A549 (cell line): Measurements from ENCODE around the gene PSEN2. TPM values are rescaled to one million over a fixed set of nuclear protein-coding genes. Genes with fewer than 3 reads are reported as not detected.

Experiments used
- ATAC-seq, 2 experiments: fragments of 200-7000 bp in 1 of 2; fragments of >200 bp in 1 of 2; cut with Nextera tagmentation in 1 of 2; cut with Tn5 transposase in 1 of 2; 3 replicates each; pipeline versions ENCODE4 v1.8.0 to v1.9.1; 2018 to 2020; ENCODE audit warnings: mild to moderate bottlenecking in 1 of 2, moderate library complexity in 1 of 2
- CTCF ChIA-PET: fragments of 300-600 bp; sonication (Branson Sonifier 250); formaldehyde crosslinking; extraction: SDS; loops from one replicate; lab custom pipeline; 2021; ENCODE audit warnings: antibody characterized with exemption, inconsistent platforms; lab: Yijun Ruan, JAX
- POLR2A ChIA-PET: fragments of 350-600 bp; formaldehyde crosslinking; extraction: SDS; loops from one replicate; lab custom pipeline; 2021; ENCODE audit warnings: antibody characterized with exemption, inconsistent platforms; lab: Yijun Ruan, JAX
- DNase-seq, 2 experiments: peaks; one replicate each; pipeline versions ENCODE4 v3.0.0 to v3.0.0-alpha.2; 2011 to 2016; ENCODE audit warnings: low read depth in 1 of 2, low spot score in 1 of 2
- FAIRE-seq: peaks from 2 replicates; lab custom pipeline; 2011; peaks lifted over from hg19 to GRCh38; lab: Jason Lieb, UNC
- H3K27ac ChIP-seq, 2 experiments: fragments of >200 bp; sonication (Bioruptor Twin); formaldehyde crosslinking; 3 replicates each; pipeline ENCODE4 v1.5.1; 2016 to 2017
- H3K4me1 ChIP-seq: fragments of >200 bp; sonication (Bioruptor Twin); formaldehyde crosslinking; 3 replicates; pipeline ENCODE4 v1.6.1; 2016
- H3K4me2 ChIP-seq: fragments of >200 bp; sonication (Bioruptor Twin); formaldehyde crosslinking; 3 replicates; pipeline ENCODE4 v1.6.1; 2016
- H3K4me3 ChIP-seq: fragments of >200 bp; sonication (Bioruptor Twin); formaldehyde crosslinking; 3 replicates; pipeline ENCODE4 v1.5.1; 2016
- H3K9me3 ChIP-seq: fragments of >200 bp; sonication (Bioruptor Twin); formaldehyde crosslinking; 3 replicates; pipeline ENCODE4 v1.6.1; 2016
- CEBPB ChIP-seq, 2 experiments: fragments of >200 bp in 1 of 2; sonication (Bioruptor Twin) in 1 of 2; formaldehyde crosslinking in 1 of 2; IDR thresholded peaks; 2 replicates each; pipeline ENCODE4 v1.6.1; 2012 to 2016
- EHF ChIP-seq: fragments of 250-450 bp; sonication (Bioruptor Pico); IDR thresholded peaks from 2 replicates; pipeline ENCODE4 v1.5.0; 2020; ENCODE audit warnings: mild to moderate bottlenecking
- EP300 ChIP-seq, 2 experiments: fragments of >200 bp; sonication (Bioruptor Twin); formaldehyde crosslinking; IDR thresholded peaks; 2 replicates in 1 of 2; 3 replicates in 1 of 2; pipeline ENCODE4 v1.6.1; 2016 to 2017
- FOXS1 ChIP-seq: fragments of 250-450 bp; sonication (Bioruptor Pico); IDR thresholded peaks from 2 replicates; pipeline ENCODE4 v1.5.0; 2020; ENCODE audit warnings: mild to moderate bottlenecking, moderate library complexity
- HMGXB4 ChIP-seq: fragments of 250-450 bp; sonication (Bioruptor Pico); IDR thresholded peaks from 2 replicates; pipeline ENCODE4 v1.5.0; 2021; ENCODE audit warnings: mild to moderate bottlenecking, moderate library complexity, borderline replicate concordance
- KDM1A ChIP-seq: fragments of 200-600 bp; sonication (generic); IDR thresholded peaks from 2 replicates; pipeline ENCODE4 v1.6.1; 2016; ENCODE audit warnings: low read depth, mild to moderate bottlenecking
- RARB ChIP-seq: fragments of 250-450 bp; sonication (Bioruptor Pico); IDR thresholded peaks from 2 replicates; pipeline ENCODE4 v1.8.0; 2021; ENCODE audit warnings: mild to moderate bottlenecking, moderate library complexity
- RNF2 ChIP-seq: fragments of 200-600 bp; sonication (generic); IDR thresholded peaks from 2 replicates; pipeline ENCODE4 v1.6.1; 2016; ENCODE audit warnings: low read depth, mild to moderate bottlenecking, antibody characterized with exemption, moderate library complexity, borderline replicate concordance
- WGBS: methylation state at CpG from one replicate; pipeline ENCODE4 v1.1.6; 2017; ENCODE audit errors: missing lambda C conversion rate; 5-methylcytosine and 5-hydroxymethylcytosine counted together
- polyA plus RNA-seq, 4 experiments: library from polyadenylated mRNA; depleted of rRNA in 3 of 4; stranded (reverse); fragments of >200 nt; fragmentation: RNase III in 1 of 4; extraction: RNeasy Plus Mini Kit Qiagen cat#74134 plus additional on column Dnase treatment in 1 of 4; gene quantifications; 2 replicates in 3 of 4; 3 replicates in 1 of 4; pipeline ENCODE4 v1.2.3, GENCODE V29; 2011 to 2017
- TF ChIP-seq, protein P1 (sequence below): fragments of >200 bp; sonication (Bioruptor Twin); formaldehyde crosslinking; IDR thresholded peaks from 3 replicates; pipeline ENCODE4 v1.5.1; 2016
- TF ChIP-seq, protein P2 (sequence below): fragments of 150-350 bp; IDR thresholded peaks from 2 replicates; pipeline ENCODE4 v1.6.1; 2014; ENCODE audit warnings: low read depth, mild to moderate bottlenecking, low read length
- TF ChIP-seq, protein P3 (sequence below): fragments of 200-600 bp; sonication (generic); IDR thresholded peaks from 2 replicates; pipeline ENCODE4 v1.6.1; 2016; ENCODE audit warnings: antibody characterized with exemption, mild to moderate bottlenecking, moderate library complexity
- TF ChIP-seq, protein P4 (sequence below): fragments of >200 bp; sonication (Bioruptor Twin); formaldehyde crosslinking; IDR thresholded peaks from 3 replicates; pipeline ENCODE4 v1.6.1; 2016

Gene PSEN2
- polyA plus RNA-seq, 2 of the 4 experiments (the other 2 are of a cell fraction): 23.4 to 24.2 TPM

GRCh38 chr1:226919587-226919986 is 49.2 kb downstream of the PSEN2 start (continued):
- TF ChIP-seq FOXS1 (CRISPR knock-in tag) (no peak), KDM1A (no peak)
- TF ChIP-seq, protein P1, sequence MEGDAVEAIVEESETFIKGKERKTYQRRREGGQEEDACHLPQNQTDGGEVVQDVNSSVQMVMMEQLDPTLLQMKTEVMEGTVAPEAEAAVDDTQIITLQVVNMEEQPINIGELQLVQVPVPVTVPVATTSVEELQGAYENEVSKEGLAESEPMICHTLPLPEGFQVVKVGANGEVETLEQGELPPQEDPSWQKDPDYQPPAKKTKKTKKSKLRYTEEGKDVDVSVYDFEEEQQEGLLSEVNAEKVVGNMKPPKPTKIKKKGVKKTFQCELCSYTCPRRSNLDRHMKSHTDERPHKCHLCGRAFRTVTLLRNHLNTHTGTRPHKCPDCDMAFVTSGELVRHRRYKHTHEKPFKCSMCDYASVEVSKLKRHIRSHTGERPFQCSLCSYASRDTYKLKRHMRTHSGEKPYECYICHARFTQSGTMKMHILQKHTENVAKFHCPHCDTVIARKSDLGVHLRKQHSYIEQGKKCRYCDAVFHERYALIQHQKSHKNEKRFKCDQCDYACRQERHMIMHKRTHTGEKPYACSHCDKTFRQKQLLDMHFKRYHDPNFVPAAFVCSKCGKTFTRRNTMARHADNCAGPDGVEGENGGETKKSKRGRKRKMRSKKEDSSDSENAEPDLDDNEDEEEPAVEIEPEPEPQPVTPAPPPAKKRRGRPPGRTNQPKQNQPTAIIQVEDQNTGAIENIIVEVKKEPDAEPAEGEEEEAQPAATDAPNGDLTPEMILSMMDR: no peak
- TF ChIP-seq, protein P2, sequence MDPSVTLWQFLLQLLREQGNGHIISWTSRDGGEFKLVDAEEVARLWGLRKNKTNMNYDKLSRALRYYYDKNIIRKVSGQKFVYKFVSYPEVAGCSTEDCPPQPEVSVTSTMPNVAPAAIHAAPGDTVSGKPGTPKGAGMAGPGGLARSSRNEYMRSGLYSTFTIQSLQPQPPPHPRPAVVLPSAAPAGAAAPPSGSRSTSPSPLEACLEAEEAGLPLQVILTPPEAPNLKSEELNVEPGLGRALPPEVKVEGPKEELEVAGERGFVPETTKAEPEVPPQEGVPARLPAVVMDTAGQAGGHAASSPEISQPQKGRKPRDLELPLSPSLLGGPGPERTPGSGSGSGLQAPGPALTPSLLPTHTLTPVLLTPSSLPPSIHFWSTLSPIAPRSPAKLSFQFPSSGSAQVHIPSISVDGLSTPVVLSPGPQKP: no peak

GRCh38 chr1:226919995-226920394 is 49.6 kb downstream of the PSEN2 start:
- TF ChIP-seq EHF (CRISPR knock-in tag) (no peak), HMGXB4 (no peak), EP300 (IDR thresholded peaks at IDR 0.05) (no peak), RARB (no peak), RNF2 (no peak), KDM1A (no peak)
- TF ChIP-seq, protein P3, sequence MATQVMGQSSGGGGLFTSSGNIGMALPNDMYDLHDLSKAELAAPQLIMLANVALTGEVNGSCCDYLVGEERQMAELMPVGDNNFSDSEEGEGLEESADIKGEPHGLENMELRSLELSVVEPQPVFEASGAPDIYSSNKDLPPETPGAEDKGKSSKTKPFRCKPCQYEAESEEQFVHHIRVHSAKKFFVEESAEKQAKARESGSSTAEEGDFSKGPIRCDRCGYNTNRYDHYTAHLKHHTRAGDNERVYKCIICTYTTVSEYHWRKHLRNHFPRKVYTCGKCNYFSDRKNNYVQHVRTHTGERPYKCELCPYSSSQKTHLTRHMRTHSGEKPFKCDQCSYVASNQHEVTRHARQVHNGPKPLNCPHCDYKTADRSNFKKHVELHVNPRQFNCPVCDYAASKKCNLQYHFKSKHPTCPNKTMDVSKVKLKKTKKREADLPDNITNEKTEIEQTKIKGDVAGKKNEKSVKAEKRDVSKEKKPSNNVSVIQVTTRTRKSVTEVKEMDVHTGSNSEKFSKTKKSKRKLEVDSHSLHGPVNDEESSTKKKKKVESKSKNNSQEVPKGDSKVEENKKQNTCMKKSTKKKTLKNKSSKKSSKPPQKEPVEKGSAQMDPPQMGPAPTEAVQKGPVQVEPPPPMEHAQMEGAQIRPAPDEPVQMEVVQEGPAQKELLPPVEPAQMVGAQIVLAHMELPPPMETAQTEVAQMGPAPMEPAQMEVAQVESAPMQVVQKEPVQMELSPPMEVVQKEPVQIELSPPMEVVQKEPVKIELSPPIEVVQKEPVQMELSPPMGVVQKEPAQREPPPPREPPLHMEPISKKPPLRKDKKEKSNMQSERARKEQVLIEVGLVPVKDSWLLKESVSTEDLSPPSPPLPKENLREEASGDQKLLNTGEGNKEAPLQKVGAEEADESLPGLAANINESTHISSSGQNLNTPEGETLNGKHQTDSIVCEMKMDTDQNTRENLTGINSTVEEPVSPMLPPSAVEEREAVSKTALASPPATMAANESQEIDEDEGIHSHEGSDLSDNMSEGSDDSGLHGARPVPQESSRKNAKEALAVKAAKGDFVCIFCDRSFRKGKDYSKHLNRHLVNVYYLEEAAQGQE: no peak
- TF ChIP-seq, protein P4, sequence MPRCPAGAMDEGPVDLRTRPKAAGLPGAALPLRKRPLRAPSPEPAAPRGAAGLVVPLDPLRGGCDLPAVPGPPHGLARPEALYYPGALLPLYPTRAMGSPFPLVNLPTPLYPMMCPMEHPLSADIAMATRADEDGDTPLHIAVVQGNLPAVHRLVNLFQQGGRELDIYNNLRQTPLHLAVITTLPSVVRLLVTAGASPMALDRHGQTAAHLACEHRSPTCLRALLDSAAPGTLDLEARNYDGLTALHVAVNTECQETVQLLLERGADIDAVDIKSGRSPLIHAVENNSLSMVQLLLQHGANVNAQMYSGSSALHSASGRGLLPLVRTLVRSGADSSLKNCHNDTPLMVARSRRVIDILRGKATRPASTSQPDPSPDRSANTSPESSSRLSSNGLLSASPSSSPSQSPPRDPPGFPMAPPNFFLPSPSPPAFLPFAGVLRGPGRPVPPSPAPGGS: no peak
- Histone ChIP-seq H3K4me2 (no peak overlapping the region), H3K27ac (no peak overlapping the region), H3K9me3 (no peaks in the 10 kb centered on the region), H3K4me1 (no peaks in the 10 kb centered on the region), H3K4me3 (no peak overlapping the region)
- WGBS: 93% methylated on average over 1 of the region's 1 CpG
- CTCF ChIA-PET: no interaction called here
- DNase-seq (no peak), ATAC-seq (no peak), FAIRE-seq (no peak)
- POLR2A ChIA-PET: no interaction called here

DNA sequence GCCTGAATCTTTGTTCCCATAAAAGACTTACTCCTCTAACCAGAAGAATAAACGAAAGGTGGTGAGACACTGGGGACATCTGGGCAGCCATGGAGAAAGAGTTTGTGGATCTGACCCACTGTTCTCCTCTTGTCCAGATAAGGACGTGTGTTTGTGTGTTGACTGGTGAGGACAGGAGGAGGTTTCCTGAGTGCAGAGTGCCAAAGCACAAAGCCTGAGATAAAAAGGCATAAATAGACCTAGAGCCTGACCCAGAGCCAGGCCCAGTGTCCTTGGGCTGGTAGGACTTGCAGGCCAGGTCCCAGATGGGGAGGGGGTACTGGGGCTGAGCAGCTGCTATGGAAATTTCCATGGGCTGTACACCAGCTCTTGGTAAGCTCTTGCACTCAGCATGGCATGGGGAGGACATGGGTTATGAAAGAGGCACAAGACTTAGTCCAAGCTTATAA is 50.1 kb downstream of the PSEN2 start:
- Histone ChIP-seq H3K4me3 (no peak overlapping the region), H3K27ac (no peak overlapping the region)
- ATAC-seq (no peak), FAIRE-seq (no peak)
- POLR2A ChIA-PET: no interaction called here
- TF ChIP-seq CEBPB (IDR thresholded peaks at IDR 0.05): no peak
- TF ChIP-seq, all 56 proteins: peak for 0
- CTCF ChIA-PET: no interaction called here
- Histone ChIP-seq H3K4me2 (no peak overlapping the region), H3K9me3 (no peaks in the 10 kb centered on the region), H3K4me1 (no peaks in the 10 kb centered on the region)
- no peak for DNase-seq
- WGBS: 77% methylated on average over 2 of the region's 2 CpGs
